ENCODE measurements around the gene SDK2.
"Not testable (repeated sequence)": the region's sequence is repeated elsewhere in the genome, so short reads cannot be mapped to it uniquely, and the experiment has no call there.

The SDK2 gene

GRCh38 chr17:73455767-73456166 lies 188.5 kb downstream of the SDK2 start:
- Histone ChIP-seq H3K4me3 (ENCODE audit: low read depth, low read length) (no peak overlapping the region), H3K9me3 (ENCODE audit: control insufficient read depth, insufficient read depth, low read depth, low read length) (no peaks in the 10 kb centered on the region), H3K4me1 (ENCODE audit: control insufficient read depth, insufficient read depth, low read length) (no peaks in the 10 kb centered on the region), H3K27ac (ENCODE audit: extremely low read depth, low read depth, low read length) (no peak overlapping the region), H3K36me3 (ENCODE audit: control insufficient read depth in 2 of 2, insufficient read depth in 1 of 2, low read length in 2 of 2) (peaks cover 0 to 3% of the 10 kb centered on the region in 2 experiments; a peak in 1 of 3 replicates)
- POLR2A ChIA-PET: no interaction called here
- CTCF ChIA-PET: interaction anchor here (0.6 kb wide), 1 partner anchor 157 kb away, joined by 3 read pairs; no protein-coding TSS in a partner anchor
- TF ChIP-seq KLF16 (tag by site-specific recombination; IDR thresholded peaks at IDR 0.05) (no peak), ZNF112 (tag by site-specific recombination; IDR thresholded peaks at IDR 0.05) (no peak), ZNF341 (tag by site-specific recombination; IDR thresholded peaks at IDR 0.05; ENCODE audit: low read depth) (no peak), ZNF624 (tag by site-specific recombination; IDR thresholded peaks at IDR 0.05) (no peak), ZNF776 (tag by site-specific recombination; IDR thresholded peaks at IDR 0.05; ENCODE audit: borderline replicate concordance) (no peak)
- TF ChIP-seq, protein P1, sequence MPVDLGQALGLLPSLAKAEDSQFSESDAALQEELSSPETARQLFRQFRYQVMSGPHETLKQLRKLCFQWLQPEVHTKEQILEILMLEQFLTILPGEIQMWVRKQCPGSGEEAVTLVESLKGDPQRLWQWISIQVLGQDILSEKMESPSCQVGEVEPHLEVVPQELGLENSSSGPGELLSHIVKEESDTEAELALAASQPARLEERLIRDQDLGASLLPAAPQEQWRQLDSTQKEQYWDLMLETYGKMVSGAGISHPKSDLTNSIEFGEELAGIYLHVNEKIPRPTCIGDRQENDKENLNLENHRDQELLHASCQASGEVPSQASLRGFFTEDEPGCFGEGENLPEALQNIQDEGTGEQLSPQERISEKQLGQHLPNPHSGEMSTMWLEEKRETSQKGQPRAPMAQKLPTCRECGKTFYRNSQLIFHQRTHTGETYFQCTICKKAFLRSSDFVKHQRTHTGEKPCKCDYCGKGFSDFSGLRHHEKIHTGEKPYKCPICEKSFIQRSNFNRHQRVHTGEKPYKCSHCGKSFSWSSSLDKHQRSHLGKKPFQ (tag by site-specific recombination; IDR thresholded peaks at IDR 0.05): no peak

- POLR2A ChIA-PET: no interaction called here
- TF ChIP-seq ZNF621 (tag by site-specific recombination; IDR thresholded peaks at IDR 0.05) (no peak), KLF1 (tag by site-specific recombination; IDR thresholded peaks at IDR 0.05) (peak; percentile 78), ZNF10 (tag by site-specific recombination; IDR thresholded peaks at IDR 0.05) (no peak), ZFHX2 (tag by site-specific recombination; conservative IDR thresholded peaks at IDR 0.05) (peak; percentile 37; the same call in 1 of the 2 replicates), EGR2 (tag by site-specific recombination; IDR thresholded peaks at IDR 0.05; ENCODE audit: low read depth) (peak; percentile 60)
- CTCF ChIA-PET: interaction anchor here (0.6 kb wide), 1 partner anchor 84 kb away, joined by 4 read pairs; no protein-coding TSS in a partner anchor
- H3K9me3 ChIP-seq (ENCODE audit: control insufficient read depth, insufficient read depth, low read depth, low read length): no peaks in the 10 kb centered on the region
- H3K36me3 ChIP-seq (ENCODE audit: control insufficient read depth in 2 of 2, insufficient read depth in 1 of 2, low read length in 2 of 2): peaks cover 0 to 3% of the 10 kb centered on the region in 2 experiments; a peak in 1 of 3 replicates
- no peak overlapping the region for H3K4me3 ChIP-seq (ENCODE audit: low read depth, low read length)
- no peaks in the 10 kb centered on the region for H3K4me1 ChIP-seq (ENCODE audit: control insufficient read depth, insufficient read depth, low read length)
- no peak overlapping the region for H3K27ac ChIP-seq (ENCODE audit: extremely low read depth, low read depth, low read length)
Observed at GRCh38 chr17:73455050-73455687, 189.1 kb downstream of the SDK2 start.

- CTCF ChIA-PET: interaction anchor here (1.0 kb wide), 2 partner anchors 23 to 25 kb away, joined by 4 to 6 read pairs; no protein-coding TSS in a partner anchor
- peak; percentile 88 for TF ChIP-seq RBAK (tag by site-specific recombination; IDR thresholded peaks at IDR 0.05)
- H3K4me1 ChIP-seq (ENCODE audit: control insufficient read depth, insufficient read depth, low read length); H3K4me3 ChIP-seq (ENCODE audit: low read depth, low read length); POLR2A ChIA-PET; H3K36me3 ChIP-seq (ENCODE audit: control insufficient read depth in 2 of 2, insufficient read depth in 1 of 2, low read length in 2 of 2); H3K9me3 ChIP-seq (ENCODE audit: control insufficient read depth, insufficient read depth, low read depth, low read length); H3K27ac ChIP-seq (ENCODE audit: extremely low read depth, low read depth, low read length): not testable (repeated sequence)
Observed at GRCh38 chr17:73453494-73453893, 190.8 kb downstream of the SDK2 start.

DNA sequence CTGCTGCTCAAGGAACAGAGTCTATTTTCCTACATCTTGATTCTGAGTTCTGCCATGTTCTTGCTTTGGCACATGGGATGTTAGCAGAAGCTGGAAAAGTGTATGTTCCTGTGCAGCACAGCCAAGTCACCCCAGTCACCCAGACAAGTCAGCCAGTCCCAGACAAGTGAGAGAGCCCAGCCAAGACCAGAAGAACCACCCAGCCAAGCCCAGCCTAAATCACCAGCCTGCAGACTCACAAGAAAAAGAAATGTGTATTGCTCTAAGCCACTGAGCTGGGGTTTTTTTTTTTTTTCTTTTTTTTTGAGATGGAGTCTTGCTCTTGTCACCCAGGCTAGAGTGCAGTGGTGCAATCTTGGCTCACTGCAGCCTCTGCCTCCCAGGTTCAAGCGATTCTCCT lies 191.2 kb downstream of the SDK2 start:
- Histone ChIP-seq H3K36me3 (ENCODE audit: control insufficient read depth in 2 of 2, insufficient read depth in 1 of 2, low read length in 2 of 2) (peaks cover 0 to 3% of the 10 kb centered on the region in 2 experiments; a peak in 1 of 3 replicates), H3K9me3 (ENCODE audit: control insufficient read depth, insufficient read depth, low read depth, low read length) (no peaks in the 10 kb centered on the region), H3K27ac (ENCODE audit: extremely low read depth, low read depth, low read length) (no peak overlapping the region), H3K4me1 (ENCODE audit: control insufficient read depth, insufficient read depth, low read length) (no peaks in the 10 kb centered on the region), H3K4me3 (ENCODE audit: low read depth, low read length) (no peak overlapping the region)
- CTCF ChIA-PET: interaction anchor here (1.0 kb wide), 2 partner anchors 23 to 24 kb away, joined by 4 to 6 read pairs; no protein-coding TSS in a partner anchor
- POLR2A ChIA-PET: no interaction called here
- TF ChIP-seq SETDB1 (IDR thresholded peaks at IDR 0.05; ENCODE audit: insufficient read length, low read length) (peak; percentile 12), ZNF677 (tag by site-specific recombination; IDR thresholded peaks at IDR 0.05) (no peak), ZNF549 (tag by site-specific recombination; IDR thresholded peaks at IDR 0.05) (no peak), ZSCAN23 (tag by site-specific recombination; IDR thresholded peaks at IDR 0.05) (no peak), GLI4 (tag by site-specific recombination; IDR thresholded peaks at IDR 0.05) (no peak), ZNF341 (tag by site-specific recombination; IDR thresholded peaks at IDR 0.05; ENCODE audit: low read depth) (no peak), GLIS1 (tag by site-specific recombination; IDR thresholded peaks at IDR 0.05) (no peak)
- TF ChIP-seq, protein P2, sequence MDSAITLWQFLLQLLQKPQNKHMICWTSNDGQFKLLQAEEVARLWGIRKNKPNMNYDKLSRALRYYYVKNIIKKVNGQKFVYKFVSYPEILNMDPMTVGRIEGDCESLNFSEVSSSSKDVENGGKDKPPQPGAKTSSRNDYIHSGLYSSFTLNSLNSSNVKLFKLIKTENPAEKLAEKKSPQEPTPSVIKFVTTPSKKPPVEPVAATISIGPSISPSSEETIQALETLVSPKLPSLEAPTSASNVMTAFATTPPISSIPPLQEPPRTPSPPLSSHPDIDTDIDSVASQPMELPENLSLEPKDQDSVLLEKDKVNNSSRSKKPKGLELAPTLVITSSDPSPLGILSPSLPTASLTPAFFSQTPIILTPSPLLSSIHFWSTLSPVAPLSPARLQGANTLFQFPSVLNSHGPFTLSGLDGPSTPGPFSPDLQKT (IDR thresholded peaks at IDR 0.05; ENCODE audit: borderline replicate concordance, low read depth, low read length): no peak
